NK-92 (cell line): Measurements from ENCODE around the gene FRMD3.

Experiments
- DNase-seq: peaks from one replicate; lab custom pipeline; 2025; ENCODE audit not compliant: unreplicated experiment; lab: John Stamatoyannopoulos, UW

FRMD3 gene

DNA sequence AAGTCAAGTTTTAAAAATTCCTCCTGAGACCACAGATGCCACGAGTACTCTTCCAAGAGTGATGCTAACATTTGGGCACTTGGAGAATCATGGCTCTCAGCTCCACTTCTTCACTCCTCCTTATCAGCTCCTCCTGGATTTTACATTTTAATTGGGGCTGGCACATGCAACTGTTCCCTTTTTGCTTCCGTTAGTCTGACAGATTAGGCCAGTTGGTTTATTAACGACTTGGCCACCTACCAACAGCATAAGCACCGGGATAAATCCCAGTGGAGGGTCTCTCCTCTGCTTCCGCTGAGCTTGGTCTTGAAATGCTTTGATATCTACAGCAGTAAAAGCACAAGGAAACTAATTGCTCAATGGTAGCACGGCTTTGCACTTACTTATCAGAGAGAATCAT is 340.6 kb downstream of the FRMD3 start:
- no peak for DNase-seq

GRCh38 chr9:83196946-83197345 is 341.3 kb downstream of the FRMD3 start:
- DNase-seq: no peak
